Stimulated activated CD8-positive, alpha-beta memory T cell treated with anti-CD3 and anti-CD28 coated beads, Interleukin-15, amount 100 ng/mL, for 24 hours (primary cell): Measurements from ENCODE around the gene OR2V2.

Experiments used
- DNase-seq: peaks from one replicate; pipeline ENCODE4 v3.0.0-alpha.2; 2020; ENCODE audit warnings: low read depth

The OR2V2 gene

GRCh38 chr5:181207214-181207959 lies 60.0 kb downstream of the OR2V2 start:
- peak; percentile 87 for DNase-seq

GRCh38 chr5:181207960-181208253 lies 60.5 kb downstream of the OR2V2 start:
- no peak for DNase-seq
